NCI-H748 (cell line): ENCODE data around the gene ARID1A.
A peak's percentile ranks its signal among the peaks of the same experiment; 100 is the strongest.
"Not testable (repeated sequence)": the region's sequence is repeated elsewhere in the genome, so short reads cannot be mapped to it uniquely, and the experiment has no call there.

Experiments
- DNase-seq: peaks from one replicate; lab custom pipeline; 2025; ENCODE audit not compliant: unreplicated experiment; lab: John Stamatoyannopoulos, UW

ARID1A gene

DNA sequence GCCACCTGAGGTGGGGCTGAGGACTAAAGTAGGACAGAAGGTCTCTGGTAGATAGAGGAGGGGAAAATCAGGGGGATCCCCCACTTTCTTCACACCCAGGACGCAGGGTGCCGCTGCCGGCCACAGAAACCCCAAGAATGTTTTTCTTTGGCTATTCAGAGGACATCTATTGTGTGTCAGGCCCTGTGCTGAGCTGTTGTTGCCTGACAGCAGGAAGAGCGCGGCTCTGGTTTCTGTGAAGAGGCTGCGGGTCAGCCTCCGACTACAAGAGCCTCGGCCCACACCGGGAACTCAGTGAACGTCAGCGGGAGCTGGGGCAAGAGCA, 91.5 kb downstream of the ARID1A start:
- DNase-seq = peak; percentile 67

DNA sequence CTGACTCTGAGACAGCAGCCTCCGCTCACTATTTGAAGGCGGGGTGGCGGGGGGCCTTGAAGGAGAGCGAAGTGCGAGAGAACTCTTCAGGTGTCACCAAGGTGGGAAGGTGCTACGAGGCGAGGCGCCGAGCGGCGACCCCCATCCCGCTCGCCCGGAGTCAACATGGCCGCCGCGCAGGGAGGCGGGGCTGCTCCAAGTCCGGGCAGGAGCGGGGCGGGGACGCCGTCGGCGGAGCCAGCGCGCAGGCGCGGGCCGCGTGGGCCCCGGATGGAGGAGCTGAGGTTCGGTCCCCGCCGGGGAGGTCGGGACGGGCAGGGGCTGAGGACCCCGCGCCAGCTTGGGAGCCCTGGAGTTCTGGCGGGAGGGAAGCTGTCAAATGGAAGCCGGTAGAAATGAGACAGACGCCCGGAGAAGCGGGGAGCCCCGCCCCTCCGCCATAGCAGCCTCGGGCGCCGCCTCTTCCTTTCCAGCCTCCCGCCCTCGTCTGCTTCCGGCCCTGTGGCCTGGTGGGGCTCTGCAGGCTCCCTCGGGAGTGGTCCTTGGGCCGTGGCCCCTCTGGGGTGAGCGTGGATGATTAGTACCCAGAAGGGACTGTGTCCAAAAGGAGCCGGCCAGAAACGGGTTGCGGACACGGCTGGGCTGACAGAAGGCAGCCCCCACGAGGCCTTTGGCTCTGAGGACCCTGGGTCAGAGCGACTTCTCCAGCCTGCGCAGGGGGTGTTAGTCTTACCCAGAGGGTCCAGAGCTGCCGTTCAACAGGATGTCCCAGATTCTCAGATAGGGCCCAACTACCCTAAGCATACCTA, 92.1 kb downstream of the ARID1A start, which contains the start of gene PIGV:
TSS of gene PIGV (plus strand) at position 245 of the 809 bp plus-strand sequence. CDS start 2,866 bp downstream, outside the sequence.
- peak; percentile 89 for DNase-seq

DNA sequence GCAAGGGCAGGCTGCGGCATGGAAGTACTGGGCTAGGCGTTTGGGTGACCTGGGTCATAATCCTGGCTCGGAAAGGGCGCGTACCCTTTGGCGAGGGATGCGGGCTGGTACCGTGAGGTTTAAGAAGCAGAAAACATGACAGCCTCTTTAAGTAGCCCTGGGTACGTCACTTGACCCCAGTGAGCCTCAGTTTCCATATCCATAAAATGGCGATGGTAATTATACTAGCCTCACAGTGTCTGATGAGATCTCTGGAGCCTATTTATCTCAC, 92.6 kb downstream of the ARID1A start:
- peak; percentile 32 for DNase-seq

DNA sequence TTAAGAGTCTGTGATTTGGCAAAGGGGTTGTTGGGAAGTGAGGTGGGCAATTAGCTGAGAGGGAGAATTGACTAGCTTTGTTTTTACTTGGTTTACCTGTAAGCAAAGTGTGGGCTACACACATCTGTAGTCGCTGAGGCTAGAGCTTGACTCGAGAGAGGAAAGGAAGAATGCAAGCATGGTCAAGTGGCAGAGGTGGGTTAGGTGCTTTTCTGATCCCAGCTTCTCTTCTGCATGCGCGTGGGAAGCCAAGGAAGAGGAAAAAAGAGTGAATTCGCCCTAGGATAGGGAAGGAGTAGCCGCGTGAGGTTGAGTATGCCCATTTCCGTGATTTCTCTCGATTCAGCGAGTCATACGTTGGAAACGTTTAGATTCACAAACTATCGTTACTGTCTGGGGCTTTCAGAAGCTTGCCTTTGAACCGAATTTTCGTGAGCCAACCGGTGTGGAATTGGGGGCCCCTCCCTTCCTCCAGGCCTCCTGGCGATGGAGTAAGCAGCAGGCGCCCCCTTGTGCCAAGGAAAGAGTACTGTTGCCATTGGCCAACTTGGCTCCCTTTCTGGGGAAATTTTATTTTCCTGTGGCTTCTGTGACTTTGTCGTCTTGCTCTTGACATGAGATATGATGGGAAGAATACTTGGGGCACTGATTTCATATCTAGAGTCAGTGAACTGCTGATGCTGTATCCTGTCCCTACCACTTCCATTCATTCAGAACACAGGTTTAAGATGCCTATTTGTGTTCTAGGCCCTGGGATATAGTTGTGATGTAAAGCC, 93.2 kb downstream of the ARID1A start:
- peak; percentile 82 for DNase-seq

DNA sequence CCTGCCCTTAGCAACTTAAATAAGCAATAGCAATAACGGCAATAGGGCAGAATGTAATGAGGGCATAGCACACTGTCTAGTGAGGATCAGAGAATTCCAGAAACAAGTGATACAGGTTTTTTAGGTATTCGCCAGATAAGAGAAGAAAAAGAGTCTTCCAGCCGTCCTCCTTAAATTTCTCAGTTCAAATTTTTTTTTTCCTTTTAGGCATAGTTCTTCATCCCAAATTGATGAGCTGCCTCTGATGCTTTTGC, 93.7 kb downstream of the ARID1A start:
- no peak for DNase-seq

DNA sequence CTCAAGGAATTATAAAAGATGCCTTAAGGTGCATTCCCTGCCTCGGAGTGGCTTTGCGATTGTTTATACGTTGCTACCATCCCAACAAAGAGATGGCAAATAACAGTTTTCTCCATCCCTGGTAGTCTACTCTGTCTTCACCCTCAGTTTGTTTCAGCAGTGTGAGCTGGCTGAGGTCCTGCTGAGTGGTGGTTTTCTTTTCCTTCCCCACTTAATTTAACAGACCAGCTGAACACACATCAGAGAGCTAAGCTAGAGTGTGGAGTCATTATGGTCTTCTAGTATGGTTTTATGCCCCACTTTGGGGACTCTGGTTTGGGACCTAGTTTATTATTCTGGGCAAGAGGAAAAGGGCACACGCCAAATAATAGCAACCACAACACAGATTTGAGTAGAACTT, 94.1 kb downstream of the ARID1A start:
- DNase-seq = no peak

DNA sequence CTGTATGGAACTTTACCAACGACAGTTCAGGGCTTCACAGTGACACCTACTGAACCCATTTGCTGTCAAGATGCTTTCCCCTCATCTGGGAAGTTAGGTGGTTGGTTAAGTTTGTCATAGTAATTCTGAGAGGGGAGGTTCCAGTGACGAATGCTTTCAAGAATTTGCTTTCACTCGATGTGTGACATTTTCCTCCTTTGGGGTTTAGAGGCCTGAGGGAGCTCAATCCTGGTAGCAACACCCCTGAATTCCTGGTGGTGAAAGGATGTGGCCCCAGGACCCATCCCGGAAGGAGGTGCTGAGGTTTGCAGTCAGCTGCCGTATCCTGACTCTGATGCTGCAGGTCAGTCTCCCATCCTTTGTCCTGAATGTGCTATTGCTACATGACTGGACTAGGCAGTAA, 94.7 kb downstream of the ARID1A start:
- DNase-seq = no peak

DNA sequence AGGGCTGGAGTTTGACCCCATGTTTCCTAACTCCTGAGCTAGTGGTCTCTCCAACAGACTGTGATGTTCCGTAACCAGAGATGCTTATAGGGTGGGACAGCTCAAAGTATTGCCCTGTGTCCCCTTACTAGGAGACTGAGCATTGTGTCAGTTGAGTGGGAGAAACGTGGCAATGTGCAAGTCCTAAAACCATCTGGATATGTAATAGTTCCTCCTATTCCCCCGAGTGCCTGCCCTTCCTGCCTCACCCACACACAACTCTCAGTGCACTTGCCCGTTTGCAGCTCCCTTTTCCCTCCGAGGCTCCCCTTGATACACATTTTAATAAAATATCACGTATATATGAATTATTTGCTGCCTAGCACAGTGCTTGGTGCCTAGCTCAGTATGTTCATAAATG, 95.3 kb downstream of the ARID1A start:
- DNase-seq = no peak

DNA sequence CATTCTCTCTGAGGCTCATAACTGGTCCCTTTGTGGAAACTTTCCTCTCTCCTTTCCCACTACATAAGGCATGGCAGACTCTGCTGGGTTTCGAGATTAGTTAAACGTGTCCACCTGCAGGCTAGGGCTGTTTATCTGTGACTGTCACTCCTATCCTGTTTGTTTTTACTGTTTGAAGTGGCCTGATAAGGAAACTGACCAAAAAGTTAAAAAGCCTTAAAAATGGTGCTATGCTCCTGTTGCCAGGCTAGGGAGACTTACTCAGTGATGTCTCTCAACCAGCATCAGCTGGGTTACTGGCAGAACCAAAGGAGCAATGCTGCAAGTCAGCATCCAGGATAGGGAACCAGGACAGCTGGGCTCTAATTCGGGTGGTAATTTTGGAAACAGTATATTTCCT, 95.8 kb downstream of the ARID1A start:
- DNase-seq = no peak

DNA sequence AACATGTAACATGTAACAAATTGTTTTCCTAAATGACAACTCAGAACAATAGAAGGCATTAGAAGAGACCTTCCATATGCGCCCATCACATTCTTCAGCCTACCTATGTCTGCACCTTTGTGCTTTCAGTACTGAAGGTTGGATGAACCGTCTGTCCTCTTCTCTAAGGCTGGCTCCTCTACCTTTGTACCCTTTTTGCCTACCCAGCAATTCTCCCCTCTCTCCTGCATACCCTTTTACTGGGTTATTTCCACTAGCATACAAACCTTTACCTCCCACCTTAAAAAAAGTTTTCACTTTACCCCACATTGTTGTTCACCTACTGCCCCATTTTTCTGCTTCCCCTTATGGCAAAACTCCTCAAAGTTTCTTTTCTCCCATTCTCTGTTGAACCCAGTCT, 97.1 kb downstream of the ARID1A start:
- DNase-seq = no peak

DNA sequence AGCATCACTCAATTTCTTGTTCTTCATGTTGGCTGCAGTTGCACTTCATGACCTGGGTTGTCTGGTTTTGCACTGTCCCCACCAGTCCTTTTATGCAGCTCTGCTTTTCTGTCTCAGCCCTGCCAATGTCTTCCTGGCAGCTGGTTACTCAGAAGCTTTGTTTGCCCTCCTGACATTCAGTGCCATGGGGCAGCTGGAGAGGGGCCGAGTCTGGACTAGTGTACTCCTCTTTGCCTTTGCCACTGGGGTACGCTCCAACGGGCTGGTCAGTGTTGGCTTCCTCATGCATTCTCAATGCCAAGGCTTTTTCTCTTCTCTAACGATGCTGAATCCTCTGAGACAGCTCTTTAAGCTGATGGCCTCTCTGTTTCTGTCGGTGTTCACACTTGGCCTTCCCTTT, 98.6 kb downstream of the ARID1A start:
- no peak for DNase-seq

DNA sequence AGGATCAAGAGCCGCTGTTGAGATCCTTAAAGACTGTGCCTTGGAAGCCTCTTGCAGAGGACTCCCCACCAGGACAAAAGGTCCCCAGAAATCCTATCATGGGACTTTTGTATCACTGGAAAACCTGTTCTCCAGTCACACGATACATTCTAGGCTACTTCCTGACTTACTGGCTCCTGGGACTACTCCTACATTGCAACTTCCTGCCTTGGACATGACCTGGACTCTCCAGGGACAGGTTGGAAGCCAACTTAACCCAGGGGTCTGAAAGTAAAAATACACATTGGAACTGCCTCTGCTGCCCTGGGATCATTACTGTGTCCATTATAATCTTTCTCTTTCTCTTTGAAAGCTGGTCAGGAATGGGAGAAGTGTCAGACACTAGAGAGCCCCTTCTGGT, 101.8 kb downstream of the ARID1A start:
- no peak for DNase-seq

DNA sequence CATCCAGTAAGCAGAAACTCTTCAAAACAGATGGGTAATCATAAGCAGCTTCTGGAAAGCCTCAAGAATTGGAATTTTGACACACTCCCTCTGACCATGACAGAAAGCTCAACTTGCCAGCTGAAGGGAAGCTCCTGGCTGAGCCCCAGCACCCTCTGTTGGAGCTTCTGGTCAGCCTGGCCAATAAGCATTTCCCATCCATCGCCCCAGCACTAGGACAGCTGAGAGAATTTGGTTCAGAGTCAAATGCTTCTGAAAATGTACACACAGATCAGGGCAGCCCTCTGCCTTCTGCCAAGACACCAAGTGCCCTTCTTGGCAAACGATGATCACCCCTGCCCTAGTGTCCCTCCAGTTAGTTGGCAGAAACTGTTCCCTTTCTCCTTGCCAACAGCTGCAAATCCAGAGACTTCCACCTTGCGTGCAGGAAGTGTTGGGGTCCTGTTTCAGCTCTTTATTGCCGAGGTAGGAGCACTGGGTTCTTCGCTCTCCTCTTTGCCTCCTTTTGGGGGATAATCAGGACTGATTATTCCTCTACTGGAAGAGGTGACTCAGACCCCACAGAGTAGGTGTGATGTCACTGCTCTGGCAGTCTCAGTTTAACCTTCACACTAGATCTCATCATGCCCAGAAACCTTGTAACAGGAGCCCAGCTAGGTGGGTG, 103.8 kb downstream of the ARID1A start:
- DNase-seq = no peak

DNA sequence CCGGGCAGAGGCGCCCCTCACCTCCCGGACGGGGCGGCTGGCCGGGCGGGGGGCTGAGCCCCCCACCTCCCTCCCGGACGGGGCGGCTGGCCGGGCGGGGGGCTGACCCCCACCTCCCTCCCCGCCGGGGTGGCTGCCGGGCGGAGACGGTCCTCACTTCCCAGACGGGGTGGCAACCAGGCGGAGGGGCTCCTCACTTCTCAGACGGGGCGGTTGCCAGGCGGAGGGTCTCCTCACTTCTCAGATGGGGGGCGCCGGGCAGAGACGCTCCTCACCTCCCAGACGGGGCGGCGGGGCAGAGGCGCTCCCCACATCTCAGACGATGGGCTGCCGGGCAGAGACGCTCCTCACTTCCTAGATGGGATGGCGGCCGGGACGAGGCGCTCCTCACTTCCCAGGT, 108.1 kb downstream of the ARID1A start:
- DNase-seq = not testable (repeated sequence)

DNA sequence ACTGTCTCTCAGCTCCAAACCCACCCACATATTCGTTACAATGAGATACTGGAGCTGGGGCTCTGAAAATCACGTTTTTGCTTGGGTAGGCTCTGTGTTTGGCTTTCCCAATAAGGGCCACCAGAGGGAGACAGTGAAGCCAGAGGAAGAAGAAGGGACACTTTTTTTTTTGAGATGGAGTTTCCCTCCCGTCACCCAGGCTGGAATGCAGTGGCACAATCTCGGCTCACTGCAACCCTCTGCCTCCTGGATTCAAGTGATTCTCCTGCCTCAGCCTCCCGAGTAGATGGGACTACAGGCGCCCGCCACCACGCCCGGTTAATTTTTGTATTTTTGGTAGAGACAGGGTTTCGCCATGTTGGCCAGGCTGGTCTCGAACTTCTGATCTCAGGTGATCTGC, 114.3 kb downstream of the ARID1A start:
- DNase-seq = peak; percentile 52

DNA sequence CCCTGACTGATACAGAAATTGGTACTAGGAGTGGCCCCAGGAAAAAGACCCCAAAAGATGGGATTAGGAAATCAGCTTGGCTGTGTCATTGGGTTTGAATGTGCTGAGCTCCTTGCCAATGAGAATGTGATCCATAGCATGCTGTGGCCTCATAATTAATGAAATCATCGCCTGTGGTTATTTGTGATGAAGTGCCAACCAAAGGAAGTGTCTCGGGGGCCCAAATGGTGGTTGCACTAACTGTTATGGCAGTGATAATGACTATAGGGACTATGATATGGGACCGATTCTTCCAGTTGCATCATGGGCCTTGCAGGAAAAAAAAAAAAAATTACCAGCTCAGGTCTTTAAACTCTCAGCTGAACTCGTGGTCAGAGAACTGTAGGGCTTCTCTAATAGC, 115.2 kb downstream of the ARID1A start:
- no peak for DNase-seq

DNA sequence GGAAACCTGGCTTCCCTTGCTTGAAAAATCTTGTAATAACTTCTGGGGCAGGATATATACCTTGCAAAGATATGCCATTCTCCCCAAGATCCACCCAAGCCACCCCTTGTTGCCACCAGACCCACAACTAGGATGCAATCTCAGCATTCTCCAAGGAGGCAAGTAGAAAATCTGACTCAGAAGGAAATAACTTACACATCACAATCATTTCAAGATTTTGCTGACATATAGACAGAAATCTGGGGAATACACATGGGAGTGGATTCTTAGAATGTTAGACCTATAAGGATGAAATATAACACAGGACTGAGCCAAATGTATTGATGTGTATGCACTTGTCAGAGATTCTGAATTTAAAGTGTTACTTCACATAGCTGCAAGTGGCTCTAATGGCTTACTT, 115.9 kb downstream of the ARID1A start:
- DNase-seq = no peak

DNA sequence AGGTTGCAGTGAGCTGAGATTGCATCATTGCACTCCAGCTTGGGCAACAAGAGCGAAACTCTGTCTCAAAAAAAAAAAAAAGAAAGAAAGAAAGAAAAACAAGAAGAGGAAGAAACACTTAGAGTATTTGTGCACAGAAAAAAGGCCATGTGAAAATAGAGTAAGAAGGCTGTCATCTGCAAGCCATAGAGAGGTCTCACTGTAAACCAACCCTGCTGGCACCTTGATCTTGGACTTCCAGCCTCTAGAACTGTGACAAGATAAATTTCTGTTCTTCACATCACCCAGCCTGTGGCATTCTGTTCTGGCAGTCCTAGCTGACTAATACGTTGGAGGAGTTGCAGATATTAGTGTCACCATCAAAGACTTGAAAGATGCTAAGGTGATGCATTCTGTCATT, 118.6 kb downstream of the ARID1A start:
- no peak for DNase-seq

DNA sequence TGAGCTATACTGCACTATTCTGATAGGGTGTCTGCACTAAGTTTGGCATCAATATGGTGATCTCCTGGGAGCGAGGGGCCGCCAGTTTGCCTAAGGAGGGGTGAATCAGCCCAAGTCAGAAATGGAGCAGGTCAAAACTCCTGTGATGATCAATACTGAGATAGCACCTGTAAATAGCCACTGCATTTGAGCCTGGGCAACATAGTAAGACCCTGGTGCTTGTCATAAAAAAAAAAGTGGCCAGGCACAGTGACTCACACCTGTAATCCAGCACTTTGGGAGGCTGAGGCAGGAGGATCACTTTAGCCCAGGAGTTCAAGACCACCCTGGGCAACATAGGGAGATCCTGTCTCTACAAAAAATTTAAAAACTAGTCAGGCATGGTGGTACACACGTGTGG, 119.1 kb downstream of the ARID1A start:
- DNase-seq = no peak

DNA sequence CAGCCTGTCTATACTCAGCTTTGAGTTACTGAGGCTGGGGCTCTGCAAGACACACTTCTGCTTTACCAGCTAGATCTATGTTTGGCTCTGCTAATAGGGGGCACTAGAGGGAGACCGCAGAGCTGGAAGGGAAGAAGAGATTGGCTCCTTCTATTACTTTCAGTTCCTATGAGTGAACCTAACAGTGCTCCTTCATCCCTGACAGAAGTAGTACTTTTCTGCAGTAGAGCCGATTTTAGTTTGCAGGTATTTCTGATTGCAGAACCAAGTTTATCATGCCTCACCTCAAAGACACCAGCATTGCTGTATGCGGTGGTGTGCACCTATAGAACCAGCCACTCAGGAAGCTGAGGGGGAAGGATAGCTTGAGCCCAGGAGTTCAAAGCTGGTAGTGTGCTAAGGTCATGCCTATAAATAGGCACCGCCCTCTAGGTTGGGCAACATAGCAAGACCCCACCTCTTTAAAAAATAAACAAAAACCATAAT, 125.0 kb downstream of the ARID1A start:
- no peak for DNase-seq

DNA sequence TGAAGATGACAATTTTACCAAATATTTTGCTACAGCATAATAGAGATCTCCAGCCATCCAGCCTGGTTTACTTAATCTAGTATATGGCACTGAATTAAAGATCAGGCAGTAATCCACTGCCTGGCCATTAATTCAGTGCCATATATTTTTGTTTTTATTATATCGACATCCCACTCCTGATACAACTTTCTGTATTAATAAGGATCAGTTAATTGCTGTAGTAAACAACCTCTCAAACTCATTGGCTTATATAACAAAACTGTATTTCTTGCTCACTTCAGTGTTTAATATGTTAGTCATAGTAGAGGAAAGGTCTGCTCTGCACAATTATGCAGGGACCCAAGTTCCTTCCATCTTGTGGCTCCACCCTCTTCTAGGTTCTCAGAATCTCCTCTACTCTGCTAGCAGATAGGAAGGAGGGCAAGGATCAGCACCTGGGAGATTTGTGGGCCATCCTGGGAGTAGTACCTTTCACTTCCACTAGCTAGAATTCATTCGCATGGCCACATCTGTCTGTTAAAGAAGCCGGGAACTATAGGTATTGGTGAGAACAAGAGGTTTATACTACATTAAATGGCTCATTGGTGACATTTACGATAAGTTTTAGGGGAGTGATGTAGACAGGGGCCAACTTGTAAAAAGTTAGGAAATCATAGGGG, 127.1 kb downstream of the ARID1A start:
- DNase-seq = no peak

DNA sequence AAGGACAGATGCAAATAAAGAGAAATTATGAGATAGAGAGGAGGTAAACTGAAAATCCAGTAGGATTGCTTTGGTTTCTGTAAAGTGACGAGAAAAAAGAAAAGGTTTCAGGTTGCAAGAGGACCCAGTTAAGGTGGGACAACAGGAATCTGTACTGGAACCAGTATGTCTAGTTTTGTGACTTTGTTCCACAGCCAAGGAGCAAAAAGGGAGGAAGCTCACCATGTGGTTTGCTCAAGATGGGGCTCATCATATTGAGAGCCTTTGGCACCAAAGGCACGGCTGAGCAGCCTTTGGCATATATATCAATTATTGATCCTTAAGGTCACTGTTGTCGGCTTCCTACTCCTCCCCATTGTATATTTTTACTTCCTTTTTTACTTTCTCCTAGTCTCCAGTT, 128.9 kb downstream of the ARID1A start:
- no peak for DNase-seq
